MM.1S (cell line): Measurements from ENCODE around the gene ANTXR1.

Experiments used
- CTCF ChIP-seq: fragments of 300-600 bp; sonication (generic); IDR thresholded peaks from 2 replicates; pipeline ENCODE4 v1.5.1; 2016; ENCODE audit warnings: antibody characterized with exemption, low read length, mixed read lengths
- EZH2 ChIP-seq: fragments of 300-600 bp; sonication (generic); optimal IDR thresholded peaks from 2 replicates; pipeline ENCODE3; 2017; ENCODE audit warnings: low read depth, mild to moderate bottlenecking, antibody characterized with exemption, low read length, mixed read lengths
- EZH2phosphoT487 ChIP-seq: fragments of 300-600 bp; sonication (generic); IDR thresholded peaks from 2 replicates; pipeline ENCODE4 v1.6.1; 2018; ENCODE audit warnings: antibody characterized with exemption, low read length

GRCh38 chr2:69298862-69299261 lies 285.9 kb downstream of the ANTXR1 start:
- no peak for TF ChIP-seq CTCF
- TF ChIP-seq EZH2phosphoT487 = no peak
- TF ChIP-seq EZH2 = no peak
